Endodermal cell (in vitro differentiated cells): ENCODE measurements around the gene ADK. TPM values are rescaled to one million over a fixed set of nuclear protein-coding genes. Genes with fewer than 3 reads are reported as not detected.
A peak's percentile ranks its signal among the peaks of the same experiment; 100 is the strongest.
"Not testable (repeated sequence)": the region's sequence is repeated elsewhere in the genome, so short reads cannot be mapped to it uniquely, and the experiment has no call there.

Source experiments
- DNase-seq: peaks from one replicate; pipeline ENCODE4 v3.0.0-alpha.2; 2017
- H3K27ac ChIP-seq: 2 replicates; pipeline ENCODE4 v1.5.1; 2013; ENCODE audit warnings: mild to moderate bottlenecking, low read depth, low read length, moderate library complexity
- H3K27me3 ChIP-seq: 2 replicates; pipeline ENCODE4 v1.6.1; 2013; ENCODE audit warnings: mild to moderate bottlenecking, low read length, moderate library complexity; ENCODE audit not compliant: insufficient read depth, control insufficient read depth, poor library complexity, severe bottlenecking
- H3K36me3 ChIP-seq: 2 replicates; pipeline ENCODE4 v1.7.0; 2013; ENCODE audit warnings: mild to moderate bottlenecking, low read length, moderate library complexity; ENCODE audit not compliant: control insufficient read depth, insufficient read depth
- H3K4me1 ChIP-seq: one replicate; pipeline ENCODE4 v1.7.0; 2013; ENCODE audit warnings: low read length; ENCODE audit not compliant: control insufficient read depth, insufficient read depth
- H3K4me3 ChIP-seq: 2 replicates; pipeline ENCODE4 v1.5.1; 2013; ENCODE audit warnings: mild to moderate bottlenecking, low read length, moderate library complexity
- H3K9ac ChIP-seq: 2 replicates; pipeline ENCODE4 v1.6.1; 2013; ENCODE audit warnings: mild to moderate bottlenecking, low read length, moderate library complexity; ENCODE audit not compliant: poor library complexity, severe bottlenecking; ENCODE audit errors: extremely low read depth
- H3K9me3 ChIP-seq: 2 replicates; pipeline ENCODE4 v1.6.1; 2013; ENCODE audit warnings: mild to moderate bottlenecking, low read length, moderate library complexity; ENCODE audit not compliant: control insufficient read depth
- H3K27ac Mint-ChIP-seq: 2 replicates; pipeline ENCODE4 v1.8.0; 2020; ENCODE audit warnings: mixed read lengths
- H3K27me3 Mint-ChIP-seq: 2 replicates; pipeline ENCODE4 v1.8.0; 2021; ENCODE audit warnings: mild to moderate bottlenecking, mixed read lengths; ENCODE audit not compliant: insufficient read depth
- H3K36me3 Mint-ChIP-seq: 2 replicates; pipeline ENCODE4 v1.8.0; 2020; ENCODE audit warnings: low read depth, mixed read lengths
- H3K4me1 Mint-ChIP-seq: 2 replicates; pipeline ENCODE4 v1.8.0; 2020; ENCODE audit warnings: mixed read lengths
- H3K4me3 Mint-ChIP-seq: 2 replicates; pipeline ENCODE4 v1.8.0; 2020; ENCODE audit warnings: mild to moderate bottlenecking, moderate library complexity, mixed read lengths
- H3K9me3 Mint-ChIP-seq: 2 replicates; pipeline ENCODE4 v1.8.0; 2020; ENCODE audit warnings: mild to moderate bottlenecking, mixed read lengths
- CTCF ChIP-seq: fragments of 200-600 bp; sonication (generic); conservative IDR thresholded peaks from 2 replicates; pipeline ENCODE4 v1.5.0; 2021; ENCODE audit warnings: antibody characterized with exemption, mild to moderate bottlenecking
- WGBS, 2 experiments: methylation state at CpG; one replicate each; pipeline versions ENCODE4 v1.1.5 to v1.1.7; 2013; ENCODE audit warnings: missing lambda C conversion rate in 2 of 2, mixed read lengths in 1 of 2; ENCODE audit not compliant: insufficient coverage in 1 of 2, insufficient read length in 1 of 2; 5-methylcytosine and 5-hydroxymethylcytosine counted together
- total RNA-seq, 2 donors: library from RNA; stranded (reverse); fragmentation: NEBNext Ultra II Directional in 1 of 2; extraction: Animal tissue kit (Norgen Biotek cat#: 25700) in 1 of 2; gene quantifications; 2 replicates in 1 of 2; 3 replicates in 1 of 2; pipeline ENCODE4 v1.2.1, GENCODE V29; 2021

Gene ADK
- total RNA-seq, 2 donors from 2014 or later: 23.6 to 36.7 TPM

DNA sequence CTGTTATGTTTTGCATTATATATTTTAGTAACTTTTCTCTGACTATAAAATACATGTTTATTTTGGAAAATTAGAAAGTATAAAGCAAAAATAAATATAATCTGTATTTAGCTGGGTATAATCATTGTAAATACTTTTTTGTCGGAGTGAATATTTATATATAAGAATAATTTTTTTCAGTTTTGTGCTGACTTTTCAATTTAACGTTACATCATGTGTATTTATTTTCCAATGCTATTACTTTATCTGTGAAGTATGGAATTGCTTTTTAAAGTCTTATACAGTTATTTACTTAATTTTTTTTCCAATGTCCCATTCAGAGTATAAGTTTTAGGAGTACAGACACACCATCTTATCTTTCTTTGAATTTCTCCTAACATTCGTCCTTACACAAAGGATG, 15.6 kb upstream of the ADK start:
- Histone ChIP-seq H3K9ac (no peak overlapping the region), H3K9me3 (no peaks in the 10 kb centered on the region), H3K27me3 (no peaks in the 10 kb centered on the region), H3K36me3 (peaks cover 65% of the 10 kb centered on the region), H3K4me1 (no peaks in the 10 kb centered on the region), H3K4me3 (no peak overlapping the region), H3K27ac (no peak overlapping the region)
- Mint-ChIP-seq H3K9me3 (no peaks in the 10 kb centered on the region), H3K27ac (no peak overlapping the region), H3K4me3 (no peak overlapping the region), H3K36me3 (peaks cover 54% of the 10 kb centered on the region), H3K4me1 (no peaks in the 10 kb centered on the region), H3K27me3 (no peaks in the 10 kb centered on the region)
- 75 to 86% methylated on average over 1 of the region's 3 CpGs for WGBS, 2 experiments
- no peak for TF ChIP-seq CTCF
- DNase-seq: no peak

GRCh38 chr10:74137992-74138391, 13.0 kb upstream of the ADK start:
- H3K4me1 ChIP-seq: no peaks in the 10 kb centered on the region
- H3K4me1 Mint-ChIP-seq: no peaks in the 10 kb centered on the region
- no peaks in the 10 kb centered on the region for H3K27me3 ChIP-seq
- H3K27ac ChIP-seq: no peak overlapping the region
- H3K36me3 Mint-ChIP-seq: peaks cover 45% of the 10 kb centered on the region
- H3K4me3 ChIP-seq: no peak overlapping the region
- TF ChIP-seq CTCF: peak; percentile 30
- peaks cover 55% of the 10 kb centered on the region for H3K36me3 ChIP-seq
- no peaks in the 10 kb centered on the region for H3K9me3 ChIP-seq
- H3K27me3 Mint-ChIP-seq: no peaks in the 10 kb centered on the region
- no peak overlapping the region for H3K9ac ChIP-seq
- H3K9me3 Mint-ChIP-seq: no peaks in the 10 kb centered on the region
- no peak overlapping the region for H3K27ac Mint-ChIP-seq
- no peak overlapping the region for H3K4me3 Mint-ChIP-seq
- no peak for DNase-seq
- 90 to 94% methylated on average over 1 to 5 of the region's 5 CpGs for WGBS, 2 experiments

DNA sequence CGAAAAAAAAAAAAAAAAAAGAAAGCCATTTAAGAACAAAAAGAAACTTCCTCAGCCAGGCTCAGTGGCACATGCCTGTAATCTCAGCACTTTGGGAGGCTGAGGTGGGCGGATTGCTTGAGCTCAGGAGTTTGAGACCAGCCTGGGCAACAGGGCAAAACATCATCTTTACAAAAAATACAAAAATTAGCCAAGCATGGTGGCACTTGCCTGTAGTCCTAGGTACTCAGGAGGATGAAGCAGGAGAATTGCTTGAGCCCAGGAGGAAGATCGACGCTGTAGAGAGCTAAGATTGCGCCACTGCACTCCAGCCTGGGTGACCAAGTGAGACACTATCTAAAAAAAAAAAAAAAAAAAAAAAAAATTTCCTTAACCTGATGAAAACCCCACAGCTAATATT, 12.4 kb upstream of the ADK start:
- DNase-seq, H3K27ac ChIP-seq, H3K27me3 ChIP-seq, H3K4me3 ChIP-seq, H3K4me1 Mint-ChIP-seq, H3K9me3 Mint-ChIP-seq, H3K9ac ChIP-seq, H3K9me3 ChIP-seq, H3K27me3 Mint-ChIP-seq, H3K4me3 Mint-ChIP-seq, H3K4me1 ChIP-seq, H3K27ac Mint-ChIP-seq: not testable (repeated sequence)
- 91% methylated on average over 5 of the region's 5 CpGs; no CpG with 5 or more reads in 1 of the 2 experiments for WGBS, 2 experiments
- peaks cover 49% of the 10 kb centered on the region for H3K36me3 ChIP-seq
- H3K36me3 Mint-ChIP-seq: peaks cover 40% of the 10 kb centered on the region

- Histone ChIP-seq H3K27me3 (no peaks in the 10 kb centered on the region), H3K9me3 (no peaks in the 10 kb centered on the region), H3K4me3 (no peak overlapping the region), H3K9ac (no peak overlapping the region), H3K36me3 (peaks cover 36% of the 10 kb centered on the region), H3K4me1 (no peaks in the 10 kb centered on the region), H3K27ac (no peak overlapping the region)
- Mint-ChIP-seq H3K9me3 (no peaks in the 10 kb centered on the region), H3K4me3 (no peak overlapping the region), H3K27me3 (no peaks in the 10 kb centered on the region), H3K4me1 (no peaks in the 10 kb centered on the region), H3K27ac (no peak overlapping the region), H3K36me3 (peaks cover 33% of the 10 kb centered on the region)
- no peak for DNase-seq
- 96 to 99% methylated on average over 14 to 18 of the region's 18 CpGs for WGBS, 2 experiments
- no peak for TF ChIP-seq CTCF
Observed at GRCh38 chr10:74139981-74140380, 11.0 kb upstream of the ADK start.
